GM18951 (cell line): ENCODE measurements around the gene TAS2R38.

Source experiments
- POLR2A ChIP-seq: IDR thresholded peaks from 4 replicates; pipeline ENCODE4 v1.6.1; 2011; ENCODE audit warnings: mild to moderate bottlenecking; ENCODE audit not compliant: insufficient read length, insufficient read depth; ENCODE audit errors: extremely low read depth
- in situ Hi-C: fragments of 300-500 bp; cut with MboI; formaldehyde crosslinking; loops from one replicate; pipeline ENCODE4 v1.12.0; 2022; ENCODE audit warnings: low sequenced_read_pairs, mixed read lengths, inconsistent platforms; ENCODE audit not compliant: unreplicated experiment

The TAS2R38 gene

GRCh38 chr7:141973673-141974072 lies at the start of gene TAS2R38:
TSS of gene TAS2R38 (minus strand) at chr7:141973773. CDS start at chr7:141973689, 84 bp downstream.
- no peak for TF ChIP-seq POLR2A
- in situ Hi-C loops: no loop called here

GRCh38 chr7:142018154-142018553 lies 44.6 kb upstream of the TAS2R38 start:
- no peak for TF ChIP-seq POLR2A
- in situ Hi-C loops: no loop called here

- in situ Hi-C loops: no loop called here
- TF ChIP-seq POLR2A: no peak
Observed at GRCh38 chr7:142017451-142017850, 43.9 kb upstream of the TAS2R38 start.

GRCh38 chr7:142012825-142013511 lies 39.4 kb upstream of the TAS2R38 start:
- in situ Hi-C loops: no loop called here
- TF ChIP-seq POLR2A: no peak

GRCh38 chr7:142010952-142011548 lies 37.5 kb upstream of the TAS2R38 start:
- TF ChIP-seq POLR2A: no peak
- in situ Hi-C loops: no loop called here

GRCh38 chr7:142009187-142009586 lies 35.6 kb upstream of the TAS2R38 start:
- in situ Hi-C loops: no loop called here
- no peak for TF ChIP-seq POLR2A

GRCh38 chr7:142006577-142006976 lies 33.0 kb upstream of the TAS2R38 start:
- in situ Hi-C loops: no loop called here
- TF ChIP-seq POLR2A: no peak

GRCh38 chr7:142002179-142002578 lies 28.6 kb upstream of the TAS2R38 start:
- no peak for TF ChIP-seq POLR2A
- in situ Hi-C loops: no loop called here

GRCh38 chr7:142001163-142001874 lies 27.7 kb upstream of the TAS2R38 start:
- no peak for TF ChIP-seq POLR2A
- in situ Hi-C loops: no loop called here

GRCh38 chr7:142000244-142000643 lies 26.7 kb upstream of the TAS2R38 start:
- in situ Hi-C loops: no loop called here
- TF ChIP-seq POLR2A: no peak

GRCh38 chr7:141999058-141999623 lies 25.6 kb upstream of the TAS2R38 start:
- TF ChIP-seq POLR2A: no peak
- in situ Hi-C loops: no loop called here

GRCh38 chr7:141993354-141993753 lies 19.8 kb upstream of the TAS2R38 start:
- in situ Hi-C loops: no loop called here
- TF ChIP-seq POLR2A: no peak

GRCh38 chr7:141992688-141993087 lies 19.1 kb upstream of the TAS2R38 start:
- TF ChIP-seq POLR2A: no peak
- in situ Hi-C loops: no loop called here

- in situ Hi-C loops: no loop called here
Observed at GRCh38 chr7:141992156-141992555, 18.6 kb upstream of the TAS2R38 start.

GRCh38 chr7:141991140-141991539 lies 17.6 kb upstream of the TAS2R38 start:
- in situ Hi-C loops: no loop called here
- no peak for TF ChIP-seq POLR2A

More at GRCh38 chr7:141992156-141992555, 18.6 kb upstream of the TAS2R38 start:
- TF ChIP-seq POLR2A: no peak
